HEK293T (cell line): Measurements from ENCODE around the gene WNT3A.

ENCODE experiments used
- BHLHE40 ChIP-seq: fragments of 450-650 bp; IDR thresholded peaks from 2 replicates; pipeline ENCODE4 v1.6.1; 2016; ENCODE audit warnings: mild to moderate bottlenecking, moderate library complexity, borderline replicate concordance
- ELF4 ChIP-seq: fragments of 450-650 bp; IDR thresholded peaks from 2 replicates; pipeline ENCODE4 v1.6.1; 2017; ENCODE audit warnings: antibody characterized with exemption
- FOXA1 ChIP-seq: fragments of 450-650 bp; IDR thresholded peaks from 2 replicates; pipeline ENCODE4 v1.6.1; 2016; ENCODE audit warnings: mild to moderate bottlenecking
- FOXK2 ChIP-seq: fragments of 450-650 bp; IDR thresholded peaks from 2 replicates; pipeline ENCODE4 v1.6.1; 2016; ENCODE audit warnings: mild to moderate bottlenecking
- HDGF ChIP-seq: fragments of 450-650 bp; IDR thresholded peaks from 2 replicates; pipeline ENCODE4 v1.6.1; 2017; ENCODE audit warnings: antibody characterized with exemption, borderline replicate concordance
- LEF1 ChIP-seq: fragments of 450-650 bp; IDR thresholded peaks from 2 replicates; pipeline ENCODE4 v1.6.1; 2017; ENCODE audit warnings: mild to moderate bottlenecking, borderline replicate concordance
- SP1 ChIP-seq: fragments of 450-650 bp; IDR thresholded peaks from 2 replicates; pipeline ENCODE4 v1.6.1; 2017
- ZNF384 ChIP-seq: fragments of 450-650 bp; IDR thresholded peaks from 2 replicates; pipeline ENCODE4 v1.6.1; 2016

GRCh38 chr1:228009828-228010775 is 3.3 kb downstream of the WNT3A start:
- TF ChIP-seq BHLHE40 (no peak), FOXA1 (no peak), ELF4 (no peak), LEF1 (no peak), ZNF384 (no peak), SP1 (no peak), FOXK2 (no peak), HDGF (no peak)
